AG10803 (cell line): ENCODE results near the gene UBXN1.

Experiments
- DNase-seq: peaks from one replicate; pipeline ENCODE4 v3.0.0; 2010; ENCODE audit warnings: low read depth
- H3K4me3 ChIP-seq: 2 replicates; pipeline ENCODE4 v1.5.1; 2011; ENCODE audit warnings: mild to moderate bottlenecking, low read length, control low read depth
- CTCF ChIP-seq: conservative IDR thresholded peaks from 2 replicates; pipeline ENCODE4 v1.5.1; 2011; ENCODE audit warnings: mild to moderate bottlenecking, low read length, control low read depth, inconsistent platforms

The UBXN1 gene

GRCh38 chr11:62715150-62716130 is 36.6 kb upstream of the UBXN1 start:
- no peak for TF ChIP-seq CTCF
- no peak for DNase-seq
- H3K4me3 ChIP-seq, result no peak overlapping the region

- no peak overlapping the region for H3K4me3 ChIP-seq
- DNase-seq, result no peak
- no peak for TF ChIP-seq CTCF
These were observed 34.5 kb upstream of the UBXN1 start for GRCh38 chr11:62713343-62713742.

- TF ChIP-seq CTCF, result no peak
- no peak for DNase-seq
- H3K4me3 ChIP-seq, result no peak overlapping the region
These were observed 34.0 kb upstream of the UBXN1 start for GRCh38 chr11:62712861-62713260.

GRCh38 chr11:62712276-62712812 is 33.5 kb upstream of the UBXN1 start:
- no peak for TF ChIP-seq CTCF
- DNase-seq, result no peak
- no peak overlapping the region for H3K4me3 ChIP-seq

GRCh38 chr11:62710001-62710345 is 31.1 kb upstream of the UBXN1 start:
- TF ChIP-seq CTCF, result no peak
- peak overlapping the region; percentile 58 for H3K4me3 ChIP-seq
- peak; percentile 50 for DNase-seq

GRCh38 chr11:62709247-62710000 is 30.6 kb upstream of the UBXN1 start:
- peak overlapping the region; percentile 71 for H3K4me3 ChIP-seq
- DNase-seq, result peak; percentile 98
- TF ChIP-seq CTCF, result no peak
